CD4-positive, alpha-beta T cell treated with Interleukin-2 at 100 ng/mL for 4 hours (primary cell): Measurements from ENCODE around the gene ALDH1A3.

Experiments used
- DNase-seq: peaks from one replicate; pipeline ENCODE4 v3.0.0-alpha.2; 2020; ENCODE audit warnings: low spot score

Gene ALDH1A3

GRCh38 chr15:100926971-100927756 is 47.5 kb downstream of the ALDH1A3 start:
- DNase-seq, result no peak

GRCh38 chr15:100928632-100929280 is 49.1 kb downstream of the ALDH1A3 start:
- no peak for DNase-seq

- DNase-seq, result no peak
These were observed 50.0 kb downstream of the ALDH1A3 start for GRCh38 chr15:100929641-100930042.

DNA sequence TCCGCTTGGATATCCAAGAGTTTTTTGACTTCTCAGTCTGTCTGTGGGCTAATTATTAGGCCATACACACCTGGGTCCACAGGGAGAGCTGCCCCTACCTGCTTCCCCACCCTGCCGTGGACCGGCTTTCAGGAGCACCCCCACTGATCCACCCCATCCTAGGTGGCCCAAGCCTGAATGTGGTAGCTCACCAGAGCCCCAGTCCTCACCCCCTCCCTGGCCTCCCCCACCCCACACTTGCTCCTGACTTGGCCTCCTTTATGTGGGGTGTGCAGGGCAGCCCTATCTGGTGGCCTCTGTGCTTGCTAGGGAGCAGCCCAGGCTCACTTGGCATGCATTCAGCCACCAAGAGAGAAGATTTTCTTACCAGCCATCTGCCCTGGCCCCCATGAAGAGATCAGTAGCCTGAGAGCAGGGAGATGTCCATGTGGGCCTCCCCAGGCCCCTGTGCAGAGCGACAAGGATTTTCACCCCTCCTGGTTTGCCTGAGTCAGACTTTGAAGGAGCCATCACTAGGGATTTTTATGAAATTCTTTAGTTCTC is 50.7 kb downstream of the ALDH1A3 start:
- no peak for DNase-seq

DNA sequence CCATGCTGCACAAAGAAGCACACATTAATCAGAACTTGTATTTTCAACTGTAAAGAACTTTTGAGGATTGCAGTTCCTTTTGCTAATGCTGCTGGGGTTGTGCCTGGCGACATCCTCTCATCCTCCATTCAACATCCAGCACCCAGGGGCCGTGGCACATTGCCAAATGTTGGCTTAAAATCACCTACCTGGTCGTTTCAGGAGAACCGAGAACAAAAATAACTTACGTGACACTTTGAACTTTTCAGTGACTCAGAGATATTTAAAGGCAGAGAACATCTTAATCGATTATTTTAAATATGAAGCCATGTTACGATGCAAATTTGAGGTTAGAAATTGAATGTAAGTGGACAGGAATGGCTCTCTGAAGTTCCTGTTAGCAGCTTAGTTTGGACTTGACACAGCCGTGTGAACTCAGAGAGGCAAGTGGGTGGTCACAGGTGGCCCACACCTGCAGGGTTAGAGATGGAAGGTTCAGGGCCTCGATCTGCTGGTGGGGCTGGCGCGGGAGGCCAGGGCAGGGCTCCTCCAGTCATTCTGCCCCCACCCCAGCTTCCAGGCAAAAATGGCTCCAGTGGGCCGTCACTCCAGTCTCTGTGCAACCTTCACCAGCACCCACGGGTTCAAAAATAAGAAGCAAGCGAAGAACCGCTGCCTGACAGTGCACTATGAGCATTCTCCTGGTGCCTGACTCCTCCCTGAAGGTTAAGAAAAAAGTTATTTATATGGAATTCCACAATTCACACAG is 51.7 kb downstream of the ALDH1A3 start:
- DNase-seq, result no peak

- no peak for DNase-seq
These were observed 53.2 kb downstream of the ALDH1A3 start for GRCh38 chr15:100932676-100933348.

- DNase-seq, result no peak
These were observed 54.5 kb downstream of the ALDH1A3 start for GRCh38 chr15:100934166-100934565.

DNA sequence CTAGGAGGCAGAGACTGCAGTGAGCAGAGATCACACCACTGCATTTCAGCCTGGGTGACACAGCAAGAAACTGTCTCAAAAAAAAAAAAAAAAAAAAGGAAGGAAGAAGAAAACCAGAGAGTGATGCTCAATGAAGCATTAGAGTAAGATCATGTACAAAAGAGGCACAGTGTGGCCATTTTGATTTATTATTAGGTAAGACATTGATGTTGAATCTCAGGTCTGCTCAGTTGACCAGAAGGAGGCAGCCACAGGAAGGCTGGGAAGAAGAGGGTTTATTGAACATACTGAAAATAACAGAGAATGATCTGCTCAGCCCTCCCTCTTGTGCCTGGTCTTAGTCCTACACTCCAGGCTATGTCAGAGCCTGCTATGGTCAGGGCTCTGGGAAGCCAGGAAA is 55.1 kb downstream of the ALDH1A3 start:
- no peak for DNase-seq

GRCh38 chr15:100937171-100937570 is 57.5 kb downstream of the ALDH1A3 start:
- DNase-seq, result no peak

GRCh38 chr15:100939791-100940190 is 60.2 kb downstream of the ALDH1A3 start:
- no peak for DNase-seq

- DNase-seq, result peak; percentile 8
These were observed 61.2 kb downstream of the ALDH1A3 start for GRCh38 chr15:100940767-100941379.

GRCh38 chr15:100941536-100941935 is 61.9 kb downstream of the ALDH1A3 start:
- no peak for DNase-seq

DNA sequence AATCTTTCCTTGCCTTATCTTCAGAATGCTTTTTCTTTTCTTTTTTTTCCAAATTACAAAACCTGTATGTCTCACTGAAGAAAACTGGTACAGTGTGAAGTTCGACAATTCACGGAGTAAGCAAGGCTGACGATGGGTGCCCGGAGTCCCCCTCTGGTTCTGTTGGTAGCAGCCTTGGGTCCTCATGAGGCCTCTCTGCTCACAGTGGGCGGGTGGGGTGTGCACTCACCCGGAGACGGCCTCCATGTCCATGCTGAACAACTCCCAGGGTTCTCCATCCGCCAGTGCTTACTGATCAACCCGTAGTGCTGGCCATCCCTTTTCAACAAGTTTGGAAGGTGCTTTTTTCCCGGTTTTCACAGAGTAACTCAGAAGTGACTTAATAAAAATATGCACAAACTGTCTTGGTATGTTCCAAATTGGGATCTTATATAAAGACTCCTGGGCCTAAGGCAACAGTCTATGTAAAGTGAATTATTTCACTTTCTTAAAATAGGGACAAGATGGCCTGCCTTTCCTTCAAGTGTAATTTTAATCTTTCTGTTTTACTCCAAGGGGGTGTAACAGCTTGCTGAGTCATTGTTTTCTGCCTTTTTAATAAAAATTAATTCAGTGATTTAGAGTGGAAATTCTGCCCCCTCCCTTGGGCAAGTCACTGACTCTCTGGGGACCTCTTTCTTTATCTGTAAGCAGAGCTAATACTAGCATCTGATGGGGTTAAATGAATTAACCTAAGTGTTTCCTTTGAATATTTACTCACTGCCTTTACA is 63.2 kb downstream of the ALDH1A3 start:
- no peak for DNase-seq

GRCh38 chr15:100944244-100944895 is 64.7 kb downstream of the ALDH1A3 start:
- no peak for DNase-seq

DNA sequence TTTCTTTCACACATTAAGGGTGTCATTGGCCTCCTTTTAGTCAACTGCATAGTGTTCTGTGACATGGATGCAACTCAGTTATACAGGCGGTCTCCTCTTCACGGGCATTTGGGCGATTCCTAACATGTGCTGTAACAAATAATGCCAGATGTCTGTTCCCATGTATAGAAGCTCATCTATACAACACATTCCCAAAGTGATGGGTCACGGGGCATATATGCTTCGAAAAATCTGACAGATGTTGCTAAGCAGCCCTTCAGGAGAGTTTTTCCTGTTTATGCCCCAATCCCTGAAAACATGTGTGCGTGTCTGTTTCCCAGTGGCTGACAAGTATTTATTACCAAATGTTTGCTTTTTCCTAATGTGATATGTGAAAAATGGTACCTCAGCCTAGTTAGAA is 65.4 kb downstream of the ALDH1A3 start:
- no peak for DNase-seq

DNA sequence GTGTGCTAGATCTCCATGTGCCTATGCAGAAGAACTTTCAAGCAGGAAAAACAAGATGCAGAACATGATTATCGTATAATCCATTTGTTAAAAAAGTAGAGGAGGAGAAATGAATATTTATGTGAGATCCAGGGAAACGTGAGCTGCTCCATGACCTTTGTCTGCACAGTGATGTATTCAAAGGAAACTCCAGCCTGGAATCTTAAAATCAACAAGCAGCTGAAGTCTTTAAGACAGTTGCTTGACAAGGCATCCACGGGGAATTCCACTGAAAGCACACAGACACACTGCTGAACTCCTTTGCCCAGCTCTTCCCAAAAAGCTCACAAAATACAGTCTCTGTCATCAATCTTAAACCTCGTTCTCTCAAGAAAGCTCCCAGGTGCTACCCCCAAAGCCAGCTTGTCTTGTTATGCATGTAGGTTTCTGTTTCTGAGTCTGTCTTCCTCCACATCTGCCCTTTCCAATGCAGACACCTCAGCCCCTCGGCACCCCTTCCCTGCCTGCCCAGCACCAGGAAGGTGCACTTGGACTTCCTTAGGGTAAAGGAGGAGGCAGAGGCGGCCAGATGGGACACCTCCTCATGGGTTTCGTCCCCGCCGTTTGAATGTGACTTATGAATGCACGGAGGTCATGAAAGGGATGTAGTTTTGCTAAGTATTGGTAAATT is 68.3 kb downstream of the ALDH1A3 start:
- DNase-seq, result no peak

DNA sequence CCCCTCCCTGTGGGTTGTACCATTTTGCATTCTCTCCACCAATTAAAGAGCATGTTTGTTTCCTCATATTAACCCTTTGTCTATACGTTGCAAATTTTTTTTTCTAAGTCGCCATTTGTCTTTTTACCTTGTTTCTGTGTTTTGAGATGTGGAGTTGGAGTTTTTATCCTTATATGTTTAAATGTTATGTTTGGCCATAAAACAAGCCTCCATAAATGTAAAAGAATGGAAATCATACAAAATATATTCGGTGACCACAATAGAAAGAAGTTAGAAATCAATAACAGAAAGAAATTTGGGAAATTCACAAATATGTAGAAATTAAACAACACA is 68.8 kb downstream of the ALDH1A3 start:
- no peak for DNase-seq

GRCh38 chr15:100949691-100950090 is 70.1 kb downstream of the ALDH1A3 start:
- no peak for DNase-seq

GRCh38 chr15:100951965-100952364 is 72.3 kb downstream of the ALDH1A3 start:
- no peak for DNase-seq

DNA sequence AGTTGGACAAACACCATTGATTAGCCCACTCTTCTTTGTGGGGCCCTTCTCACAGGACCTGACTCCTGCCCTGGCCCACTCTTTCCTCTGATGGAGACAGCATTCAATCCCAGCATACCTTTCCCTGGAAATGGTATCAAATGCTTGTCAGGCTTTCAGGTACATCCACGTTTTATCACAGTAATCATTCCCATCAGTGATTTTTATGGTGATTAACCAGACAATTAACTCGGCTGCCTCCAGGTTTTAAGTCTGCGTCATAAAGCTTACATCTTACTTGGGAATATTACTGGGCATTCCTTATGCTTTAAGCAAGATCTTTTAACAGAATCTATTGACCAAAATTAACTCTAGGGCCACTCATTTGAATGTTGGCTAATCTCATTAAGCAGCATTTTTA is 72.9 kb downstream of the ALDH1A3 start:
- no peak for DNase-seq
